Karpas-422 (cell line): ENCODE measurements around the gene CCDC34. TPM values are rescaled to one million over a fixed set of nuclear protein-coding genes. Genes with fewer than 3 reads are reported as not detected.

Source experiments
- DNase-seq: peaks from one replicate; pipeline ENCODE4 v3.0.0-alpha.2; 2015
- H2AFZ ChIP-seq: fragments of 200-600 bp; sonication (generic); 2 replicates; pipeline ENCODE4 v1.6.1; 2014; ENCODE audit warnings: antibody characterized with exemption, low read length, mixed read lengths
- H3K27ac ChIP-seq: fragments of 200-600 bp; sonication (generic); 2 replicates; pipeline ENCODE4 v1.5.1; 2014; ENCODE audit warnings: mild to moderate bottlenecking, low read length, moderate library complexity
- H3K27me3 ChIP-seq: fragments of 200-600 bp; sonication (generic); 2 replicates; pipeline ENCODE4 v1.6.1; 2014; ENCODE audit warnings: low read length, mixed read lengths
- H3K36me3 ChIP-seq: fragments of 200-600 bp; sonication (generic); 2 replicates; pipeline ENCODE4 v1.6.1; 2014; ENCODE audit warnings: low read length, mixed read lengths; ENCODE audit not compliant: insufficient read depth
- H3K4me1 ChIP-seq: fragments of 200-600 bp; sonication (generic); 2 replicates; pipeline ENCODE4 v1.6.1; 2014; ENCODE audit warnings: mild to moderate bottlenecking, low read length, mixed read lengths
- H3K4me2 ChIP-seq: fragments of 200-600 bp; sonication (generic); 2 replicates; pipeline ENCODE4 v1.6.1; 2014; ENCODE audit warnings: low read length, low read depth, mild to moderate bottlenecking; ENCODE audit not compliant: poor library complexity, severe bottlenecking
- H3K4me3 ChIP-seq: fragments of 200-600 bp; sonication (generic); 2 replicates; pipeline ENCODE4 v1.5.1; 2014; ENCODE audit warnings: mild to moderate bottlenecking, antibody characterized with exemption, low read length, mixed read lengths
- H3K79me2 ChIP-seq: fragments of 200-600 bp; sonication (generic); 2 replicates; pipeline ENCODE4 v1.6.1; 2014; ENCODE audit warnings: mild to moderate bottlenecking, low read length, mixed read lengths
- H3K9ac ChIP-seq: fragments of 200-600 bp; sonication (generic); 2 replicates; pipeline ENCODE4 v1.6.0; 2014; ENCODE audit warnings: low read length
- H3K9me2 ChIP-seq: fragments of 200-600 bp; sonication (generic), shearing (Covaris generic); replicated peaks from 2 replicates; pipeline ENCODE4 v1.6.0; 2014; ENCODE audit warnings: mild to moderate bottlenecking, low read length, moderate library complexity; ENCODE audit not compliant: insufficient read depth
- H3K9me3 ChIP-seq: fragments of 300-700, 200-600 bp; sonication (generic); 2 replicates; pipeline ENCODE4 v1.6.1; 2014; ENCODE audit warnings: low read length, mixed read lengths
- H4K20me1 ChIP-seq: fragments of 200-600 bp; sonication (generic); 2 replicates; pipeline ENCODE4 v1.6.1; 2014; ENCODE audit warnings: mild to moderate bottlenecking, antibody characterized with exemption, low read length, low read depth; ENCODE audit not compliant: insufficient read depth
- total RNA-seq: library from RNA; depleted of rRNA; stranded (reverse); fragments of >200 nt; shearing (Covaris generic); gene quantifications from 2 replicates; pipeline ENCODE4 v1.2.3, GENCODE V29; 2014; ENCODE audit warnings: low replicate concordance

Gene CCDC34
- total RNA-seq, 1 experiment from 2014 or later = 10.2 TPM

GRCh38 chr11:27406498-27407354 is 43.7 kb upstream of the CCDC34 start:
- Histone ChIP-seq H3K79me2 (no peaks in the 10 kb centered on the region), H3K4me2 (no peak overlapping the region), H4K20me1 (no peaks in the 10 kb centered on the region), H3K9ac (no peak overlapping the region), H3K27ac (no peak overlapping the region), H3K4me1 (no peaks in the 10 kb centered on the region), H3K27me3 (no peaks in the 10 kb centered on the region; the same call in 1 of the 2 replicates), H2AFZ (no peak overlapping the region), H3K9me2 (no peaks in the 10 kb centered on the region), H3K4me3 (no peak overlapping the region), H3K9me3 (no peaks in the 10 kb centered on the region), H3K36me3 (no peaks in the 10 kb centered on the region)
- DNase-seq = peak; percentile 27

GRCh38 chr11:27405134-27405533 is 42.1 kb upstream of the CCDC34 start:
- H3K4me1 ChIP-seq = no peaks in the 10 kb centered on the region
- H3K9me3 ChIP-seq = no peaks in the 10 kb centered on the region
- no peaks in the 10 kb centered on the region; the same call in 1 of the 2 replicates for H3K27me3 ChIP-seq
- H3K4me3 ChIP-seq = no peak overlapping the region
- H3K79me2 ChIP-seq = no peaks in the 10 kb centered on the region
- no peaks in the 10 kb centered on the region for H3K36me3 ChIP-seq
- H3K9ac ChIP-seq = no peak overlapping the region
- no peaks in the 10 kb centered on the region for H3K9me2 ChIP-seq
- no peaks in the 10 kb centered on the region for H4K20me1 ChIP-seq
- no peak for DNase-seq
- H3K27ac ChIP-seq = no peak overlapping the region
- no peak overlapping the region for H2AFZ ChIP-seq
- H3K4me2 ChIP-seq = no peak overlapping the region

- Histone ChIP-seq H3K4me2 (no peak overlapping the region), H2AFZ (no peak overlapping the region), H3K4me3 (no peak overlapping the region), H3K9me3 (no peaks in the 10 kb centered on the region), H3K79me2 (no peaks in the 10 kb centered on the region), H3K36me3 (no peaks in the 10 kb centered on the region), H3K27me3 (no peaks in the 10 kb centered on the region; the same call in 1 of the 2 replicates), H4K20me1 (no peaks in the 10 kb centered on the region), H3K4me1 (no peaks in the 10 kb centered on the region), H3K9me2 (no peaks in the 10 kb centered on the region), H3K27ac (no peak overlapping the region), H3K9ac (no peak overlapping the region)
- DNase-seq = no peak
Measured at GRCh38 chr11:27404427-27404826, 41.4 kb upstream of the CCDC34 start.

- Histone ChIP-seq H3K9ac (no peak overlapping the region), H3K9me3 (no peaks in the 10 kb centered on the region), H3K79me2 (no peaks in the 10 kb centered on the region), H2AFZ (no peak overlapping the region), H3K4me2 (no peak overlapping the region), H3K9me2 (no peaks in the 10 kb centered on the region), H4K20me1 (no peaks in the 10 kb centered on the region), H3K4me1 (no peaks in the 10 kb centered on the region), H3K27ac (no peak overlapping the region), H3K4me3 (no peak overlapping the region), H3K36me3 (no peaks in the 10 kb centered on the region), H3K27me3 (no peaks in the 10 kb centered on the region; the same call in 1 of the 2 replicates)
- peak; percentile 5 for DNase-seq
Measured at GRCh38 chr11:27403195-27403594, 40.2 kb upstream of the CCDC34 start.

GRCh38 chr11:27402450-27402849 is 39.4 kb upstream of the CCDC34 start:
- no peak overlapping the region for H3K4me2 ChIP-seq
- no peaks in the 10 kb centered on the region for H3K4me1 ChIP-seq
- no peaks in the 10 kb centered on the region for H4K20me1 ChIP-seq
- H3K36me3 ChIP-seq = no peaks in the 10 kb centered on the region
- H3K9ac ChIP-seq = no peak overlapping the region
- H3K9me2 ChIP-seq = no peaks in the 10 kb centered on the region
- H3K9me3 ChIP-seq = no peaks in the 10 kb centered on the region
- H3K79me2 ChIP-seq = no peaks in the 10 kb centered on the region
- no peak overlapping the region for H3K4me3 ChIP-seq
- H3K27ac ChIP-seq = no peak overlapping the region
- H3K27me3 ChIP-seq = no peaks in the 10 kb centered on the region
- no peak overlapping the region for H2AFZ ChIP-seq
- peak; percentile 33 for DNase-seq

GRCh38 chr11:27401833-27402316 is 38.9 kb upstream of the CCDC34 start:
- H3K27ac ChIP-seq = no peak overlapping the region
- no peaks in the 10 kb centered on the region for H3K36me3 ChIP-seq
- no peaks in the 10 kb centered on the region for H4K20me1 ChIP-seq
- H3K9ac ChIP-seq = no peak overlapping the region
- no peaks in the 10 kb centered on the region for H3K9me2 ChIP-seq
- no peak overlapping the region for H3K4me3 ChIP-seq
- H3K27me3 ChIP-seq = no peaks in the 10 kb centered on the region
- no peaks in the 10 kb centered on the region for H3K4me1 ChIP-seq
- H3K4me2 ChIP-seq = no peak overlapping the region
- no peak overlapping the region for H2AFZ ChIP-seq
- no peaks in the 10 kb centered on the region for H3K9me3 ChIP-seq
- DNase-seq = peak; percentile 29
- no peaks in the 10 kb centered on the region for H3K79me2 ChIP-seq

GRCh38 chr11:27401280-27401832 is 38.3 kb upstream of the CCDC34 start:
- Histone ChIP-seq H2AFZ (no peak overlapping the region), H3K4me1 (no peaks in the 10 kb centered on the region), H3K36me3 (no peaks in the 10 kb centered on the region), H3K9ac (no peak overlapping the region), H4K20me1 (no peaks in the 10 kb centered on the region), H3K4me2 (no peak overlapping the region), H3K9me2 (no peaks in the 10 kb centered on the region), H3K4me3 (no peak overlapping the region), H3K27ac (no peak overlapping the region), H3K27me3 (no peaks in the 10 kb centered on the region), H3K79me2 (no peaks in the 10 kb centered on the region), H3K9me3 (no peaks in the 10 kb centered on the region)
- DNase-seq = no peak

GRCh38 chr11:27398400-27398770 is 35.4 kb upstream of the CCDC34 start:
- H2AFZ ChIP-seq = no peak overlapping the region
- no peak overlapping the region for H3K4me2 ChIP-seq
- no peak overlapping the region for H3K9ac ChIP-seq
- H4K20me1 ChIP-seq = no peaks in the 10 kb centered on the region
- no peaks in the 10 kb centered on the region for H3K79me2 ChIP-seq
- no peaks in the 10 kb centered on the region for H3K36me3 ChIP-seq
- no peak overlapping the region for H3K27ac ChIP-seq
- H3K4me1 ChIP-seq = no peaks in the 10 kb centered on the region
- no peaks in the 10 kb centered on the region for H3K27me3 ChIP-seq
- no peaks in the 10 kb centered on the region for H3K9me2 ChIP-seq
- H3K4me3 ChIP-seq = no peak overlapping the region
- no peaks in the 10 kb centered on the region for H3K9me3 ChIP-seq
- no peak for DNase-seq
